Smooth muscle cell (in vitro differentiated cells): ENCODE data around the gene TPBGL. TPM values are rescaled to one million over a fixed set of nuclear protein-coding genes. Genes with fewer than 3 reads are reported as not detected.

Experiments used
- DNase-seq: peaks from one replicate; lab custom pipeline; 2025; ENCODE audit not compliant: unreplicated experiment; lab: John Stamatoyannopoulos, UW
- H2AFZ ChIP-seq: fragments of 200-600 bp; sonication (generic); 2 replicates; pipeline ENCODE4 v1.6.0; 2016; ENCODE audit warnings: antibody characterized with exemption, low read depth, mild to moderate bottlenecking
- H3F3A ChIP-seq: fragments of 200-600 bp; sonication (generic); 2 replicates; pipeline ENCODE4 v1.6.0; 2017; ENCODE audit warnings: antibody characterized with exemption, low read depth
- H3K27ac ChIP-seq: fragments of 200-600 bp; sonication (generic); 2 replicates; pipeline ENCODE4 v1.5.1; 2016; ENCODE audit warnings: low read depth, mild to moderate bottlenecking
- H3K27me3 ChIP-seq: fragments of 200-600 bp; sonication (generic); 2 replicates; pipeline ENCODE4 v1.6.1; 2016; ENCODE audit warnings: low read depth, mild to moderate bottlenecking
- H3K36me3 ChIP-seq: fragments of 200-600 bp; sonication (generic); 2 replicates; pipeline ENCODE4 v1.5.1; 2016; ENCODE audit warnings: low read depth
- H3K4me1 ChIP-seq: fragments of 200-600 bp; sonication (generic); 2 replicates; pipeline ENCODE4 v1.5.1; 2016; ENCODE audit warnings: low read depth
- H3K4me2 ChIP-seq: fragments of 200-600 bp; sonication (generic); 2 replicates; pipeline ENCODE4 v1.6.0; 2016; ENCODE audit warnings: mild to moderate bottlenecking
- H3K4me3 ChIP-seq: fragments of 200-600 bp; sonication (generic); 2 replicates; pipeline ENCODE4 v1.5.1; 2016; ENCODE audit warnings: mild to moderate bottlenecking
- H3K79me2 ChIP-seq: fragments of 200-600 bp; sonication (generic); 2 replicates; pipeline ENCODE4 v1.6.0; 2016; ENCODE audit warnings: low read depth, mild to moderate bottlenecking
- H3K9ac ChIP-seq: fragments of 200-600 bp; sonication (generic); 2 replicates; pipeline ENCODE4 v1.6.0; 2016; ENCODE audit warnings: low read depth
- H3K9me3 ChIP-seq: fragments of 200-600 bp; sonication (generic); replicated peaks from 2 replicates; pipeline ENCODE4 v1.5.1; 2016; ENCODE audit warnings: low read depth
- H4K20me1 ChIP-seq: fragments of 200-600 bp; sonication (generic); 2 replicates; pipeline ENCODE4 v1.6.0; 2016; ENCODE audit warnings: low read depth
- WGBS: methylation state at CpG from one replicate; pipeline ENCODE4 v1.1.7; 2016; ENCODE audit warnings: low lambda C conversion rate; 5-methylcytosine and 5-hydroxymethylcytosine counted together
- polyA plus RNA-seq: library from polyadenylated mRNA; unstranded; fragments of >200 nt; fragmentation: Nextera tagmentation; extraction: Ambion mirVana; gene quantifications from 2 replicates; pipeline ENCODE4 v1.2.1, GENCODE V29; 2016
- total RNA-seq: library from RNA; depleted of rRNA; stranded (reverse); fragments of >200 nt; gene quantifications from 2 replicates; pipeline ENCODE4 v1.2.3, GENCODE V29; 2014
- TF ChIP-seq, protein P1 (sequence below): fragments of 200-600 bp; sonication (generic); IDR thresholded peaks from 2 replicates; pipeline ENCODE4 v1.5.1; 2017; ENCODE audit warnings: borderline replicate concordance, mild to moderate bottlenecking, antibody characterized with exemption; ENCODE audit not compliant: insufficient read depth, poor library complexity, severe bottlenecking

TPBGL gene
- total and polyA plus RNA-seq, 2 experiments from 2014 or later, result 0.62 to 0.81 TPM

DNA sequence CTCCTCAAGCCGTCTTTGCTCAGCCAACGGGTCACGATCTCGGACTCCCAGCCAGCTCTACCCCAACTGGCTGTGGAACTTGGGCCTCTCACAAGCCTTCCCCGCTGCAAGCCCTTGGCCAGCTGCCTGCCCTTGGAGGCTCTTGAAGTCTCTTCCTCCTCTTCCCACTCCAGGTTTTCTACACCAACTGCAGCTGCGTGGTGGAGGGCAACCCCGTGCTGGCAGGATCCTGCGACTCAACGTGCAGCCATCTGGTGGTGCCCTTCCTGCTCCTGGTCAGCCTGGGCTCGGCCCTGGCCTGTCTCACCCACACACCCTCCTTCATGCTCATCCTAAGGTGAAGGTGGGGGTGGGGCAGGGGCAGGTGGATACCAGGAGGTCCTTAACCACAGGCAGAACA, 40.5 kb upstream of the TPBGL start:
- no peak for DNase-seq
- H3F3A ChIP-seq, result no peaks in the 10 kb centered on the region
- H3K4me1 ChIP-seq, result no peaks in the 10 kb centered on the region
- H3K27me3 ChIP-seq, result no peaks in the 10 kb centered on the region
- H4K20me1 ChIP-seq, result no peaks in the 10 kb centered on the region
- no peaks in the 10 kb centered on the region for H3K36me3 ChIP-seq
- H3K4me2 ChIP-seq, result no peak overlapping the region
- TF ChIP-seq, protein P1, sequence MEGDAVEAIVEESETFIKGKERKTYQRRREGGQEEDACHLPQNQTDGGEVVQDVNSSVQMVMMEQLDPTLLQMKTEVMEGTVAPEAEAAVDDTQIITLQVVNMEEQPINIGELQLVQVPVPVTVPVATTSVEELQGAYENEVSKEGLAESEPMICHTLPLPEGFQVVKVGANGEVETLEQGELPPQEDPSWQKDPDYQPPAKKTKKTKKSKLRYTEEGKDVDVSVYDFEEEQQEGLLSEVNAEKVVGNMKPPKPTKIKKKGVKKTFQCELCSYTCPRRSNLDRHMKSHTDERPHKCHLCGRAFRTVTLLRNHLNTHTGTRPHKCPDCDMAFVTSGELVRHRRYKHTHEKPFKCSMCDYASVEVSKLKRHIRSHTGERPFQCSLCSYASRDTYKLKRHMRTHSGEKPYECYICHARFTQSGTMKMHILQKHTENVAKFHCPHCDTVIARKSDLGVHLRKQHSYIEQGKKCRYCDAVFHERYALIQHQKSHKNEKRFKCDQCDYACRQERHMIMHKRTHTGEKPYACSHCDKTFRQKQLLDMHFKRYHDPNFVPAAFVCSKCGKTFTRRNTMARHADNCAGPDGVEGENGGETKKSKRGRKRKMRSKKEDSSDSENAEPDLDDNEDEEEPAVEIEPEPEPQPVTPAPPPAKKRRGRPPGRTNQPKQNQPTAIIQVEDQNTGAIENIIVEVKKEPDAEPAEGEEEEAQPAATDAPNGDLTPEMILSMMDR, result no peak
- no peak overlapping the region for H3K9ac ChIP-seq
- H3K4me3 ChIP-seq, result no peak overlapping the region
- 90% methylated on average over 10 of the region's 10 CpGs for WGBS
- H2AFZ ChIP-seq, result no peak overlapping the region
- H3K27ac ChIP-seq, result no peak overlapping the region
- H3K9me3 ChIP-seq, result no peaks in the 10 kb centered on the region
- H3K79me2 ChIP-seq, result no peaks in the 10 kb centered on the region

DNA sequence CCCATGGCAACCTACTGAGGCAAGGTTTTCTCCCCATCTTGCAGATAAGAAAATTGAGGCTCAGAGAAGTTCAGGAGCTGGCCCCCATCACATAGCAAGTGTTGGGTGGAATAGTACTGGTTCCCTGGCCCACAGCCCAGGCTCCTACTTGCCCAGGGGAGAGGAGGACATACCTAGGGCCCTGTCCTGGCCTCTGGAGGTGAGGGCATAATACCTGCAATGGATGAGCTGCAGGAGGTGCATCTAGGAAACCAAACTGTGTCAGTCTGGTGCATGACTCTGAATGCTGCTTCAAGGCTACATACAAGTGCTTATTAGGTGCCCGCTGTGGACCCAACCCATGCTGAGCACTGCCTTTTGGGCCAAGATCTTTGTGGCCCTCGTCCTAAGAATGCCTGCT, 40.0 kb upstream of the TPBGL start:
- H3K4me3 ChIP-seq, result no peak overlapping the region

DNA sequence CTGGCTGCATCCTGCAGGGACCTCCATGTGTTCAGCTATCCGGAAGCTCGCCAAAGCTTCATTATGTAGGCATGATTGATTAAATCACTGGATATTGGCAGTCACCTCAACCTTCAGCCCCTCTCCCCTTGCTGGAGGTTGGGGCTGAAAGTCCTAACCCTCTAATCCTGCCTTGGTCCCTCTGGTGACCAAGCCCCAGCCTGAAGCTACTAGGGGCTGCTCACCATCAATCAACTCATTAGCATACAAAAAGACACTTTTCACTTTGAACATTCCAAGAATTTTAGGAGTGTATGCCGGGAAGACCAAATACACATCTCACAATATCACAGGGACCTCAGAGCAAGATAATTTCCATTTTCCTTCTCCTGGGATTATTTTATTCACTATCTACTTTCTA, 38.8 kb upstream of the TPBGL start:
- Histone ChIP-seq H3K79me2 (no peaks in the 10 kb centered on the region), H3K4me3 (no peak overlapping the region), H3K4me1 (no peaks in the 10 kb centered on the region), H3K9me3 (no peaks in the 10 kb centered on the region), H2AFZ (no peak overlapping the region), H4K20me1 (no peaks in the 10 kb centered on the region), H3K36me3 (no peaks in the 10 kb centered on the region), H3K27ac (no peak overlapping the region), H3F3A (no peaks in the 10 kb centered on the region), H3K27me3 (peaks cover under 1% of the 10 kb centered on the region), H3K9ac (no peak overlapping the region), H3K4me2 (no peak overlapping the region)
- DNase-seq, result no peak
- 44% methylated on average over 3 of the region's 3 CpGs for WGBS
- TF ChIP-seq, protein P1, result no peak

More for the DNA sequence above, 40.0 kb upstream of the TPBGL start:
- Histone ChIP-seq H3K9me3 (no peaks in the 10 kb centered on the region), H3K27ac (no peak overlapping the region), H3K9ac (no peak overlapping the region), H3K27me3 (no peaks in the 10 kb centered on the region), H3K79me2 (no peaks in the 10 kb centered on the region), H2AFZ (no peak overlapping the region), H3K4me2 (no peak overlapping the region), H3K4me1 (no peaks in the 10 kb centered on the region), H3F3A (no peaks in the 10 kb centered on the region), H3K36me3 (no peaks in the 10 kb centered on the region), H4K20me1 (no peaks in the 10 kb centered on the region)
- DNase-seq, result no peak
- WGBS, result 89% methylated on average over 2 of the region's 2 CpGs
- TF ChIP-seq, protein P1, result no peak

DNA sequence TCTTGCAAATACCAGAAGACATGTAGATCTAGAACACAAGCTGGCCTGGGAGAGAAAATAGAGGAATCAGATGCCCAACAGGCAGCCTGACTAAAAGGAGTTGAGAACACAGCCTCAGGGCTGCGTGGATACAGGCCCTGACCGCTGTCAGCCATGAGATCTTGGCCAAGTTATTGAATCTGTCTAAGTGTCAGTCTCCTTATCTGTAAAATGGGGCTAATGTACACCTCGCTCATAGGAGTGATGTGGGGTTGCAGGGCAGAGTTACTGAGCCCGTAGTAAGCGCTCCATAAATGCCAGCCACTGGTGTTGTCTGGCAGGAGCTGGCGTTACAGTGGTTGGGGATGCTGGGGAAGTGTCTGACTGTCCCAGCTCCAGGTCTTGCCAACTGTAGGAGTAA, 38.4 kb upstream of the TPBGL start:
- Histone ChIP-seq H3F3A (no peaks in the 10 kb centered on the region), H3K36me3 (no peaks in the 10 kb centered on the region), H3K27me3 (peaks cover 5% of the 10 kb centered on the region), H3K9ac (no peak overlapping the region), H3K4me2 (no peak overlapping the region), H2AFZ (no peak overlapping the region), H3K4me1 (no peaks in the 10 kb centered on the region), H3K79me2 (no peaks in the 10 kb centered on the region), H3K9me3 (no peaks in the 10 kb centered on the region), H3K27ac (no peak overlapping the region), H3K4me3 (no peak overlapping the region), H4K20me1 (no peaks in the 10 kb centered on the region)
- 90% methylated on average over 6 of the region's 6 CpGs for WGBS
- DNase-seq, result no peak
- TF ChIP-seq, protein P1, result no peak
